CD4-positive, alpha-beta T cell treated with Interleukin-12 subunit alpha and Interleukin-12 subunit beta, for 1 hour (primary cell): ENCODE measurements around the gene TRIM2.
"Not testable (repeated sequence)": the region's sequence is repeated elsewhere in the genome, so short reads cannot be mapped to it uniquely, and the experiment has no call there.

ENCODE experiments used
- DNase-seq: peaks from one replicate; pipeline ENCODE4 v3.0.0-alpha.2; 2020

TRIM2 gene

DNA sequence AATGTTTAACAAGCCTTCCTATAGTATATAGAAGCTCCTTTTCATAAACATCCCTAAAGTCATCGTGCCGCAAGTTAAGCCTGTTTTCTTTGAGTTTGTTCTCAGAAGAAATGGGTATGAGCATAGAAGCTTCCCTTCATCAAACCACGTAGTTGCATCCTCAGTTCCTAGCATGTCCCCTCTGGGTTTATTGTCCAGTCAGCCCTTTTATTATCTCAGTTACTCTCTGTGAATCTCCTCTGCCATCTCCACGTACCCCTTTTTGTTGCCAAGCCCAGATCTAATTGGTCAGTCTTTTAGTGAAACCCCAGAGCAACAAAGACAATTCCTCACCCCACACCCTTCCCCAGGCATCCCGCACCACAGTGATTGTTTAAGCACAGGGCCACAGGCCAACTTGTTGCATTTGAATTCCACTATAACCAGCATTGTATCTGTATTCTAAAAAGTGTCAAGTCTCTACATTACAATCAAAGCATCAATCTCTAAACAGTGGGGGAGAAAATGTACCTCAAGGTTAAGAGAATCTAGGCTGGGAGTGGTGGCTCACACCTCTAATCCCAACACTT lies 12.4 kb upstream of the TRIM2 start:
- no peak for DNase-seq

DNA sequence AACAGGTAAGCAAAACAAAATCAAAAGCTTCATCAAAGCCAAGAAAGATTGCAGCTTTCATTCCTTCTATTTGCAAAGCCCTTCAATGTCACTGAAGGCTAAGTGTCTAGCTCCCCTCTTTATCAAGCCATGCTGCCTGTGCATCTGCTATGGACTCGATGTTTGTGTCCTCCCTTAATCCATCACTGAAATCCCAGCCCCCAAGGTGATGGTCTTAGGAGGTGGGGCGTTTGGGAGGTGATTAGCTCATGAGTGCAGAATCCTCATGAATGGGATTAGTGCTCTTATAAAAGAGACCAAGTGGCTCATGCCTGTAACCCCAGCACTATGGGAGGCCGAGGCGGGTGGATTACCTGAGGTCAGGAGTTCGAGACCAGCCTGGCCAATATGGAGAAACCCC lies 6.9 kb upstream of the TRIM2 start:
- no peak for DNase-seq

DNA sequence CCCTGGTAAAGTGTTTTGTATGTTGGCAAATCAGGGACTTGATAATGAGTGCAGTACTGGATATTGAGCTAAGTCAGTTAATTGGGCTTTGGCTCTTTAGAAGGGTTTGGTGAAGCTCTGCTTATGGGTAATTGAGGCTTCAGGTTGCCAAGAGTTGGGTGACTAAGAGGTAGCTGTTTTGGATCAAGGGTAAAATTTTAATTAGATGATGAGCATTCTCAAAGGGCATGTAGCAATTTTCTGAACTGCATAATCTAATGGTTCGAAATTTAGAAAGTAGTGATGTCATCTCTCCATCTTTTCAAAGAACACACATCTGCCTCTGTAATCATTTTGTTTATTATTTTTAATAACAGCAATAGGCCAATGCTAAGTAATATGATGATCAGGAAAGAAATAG lies 5.5 kb upstream of the TRIM2 start:
- DNase-seq, result no peak

DNA sequence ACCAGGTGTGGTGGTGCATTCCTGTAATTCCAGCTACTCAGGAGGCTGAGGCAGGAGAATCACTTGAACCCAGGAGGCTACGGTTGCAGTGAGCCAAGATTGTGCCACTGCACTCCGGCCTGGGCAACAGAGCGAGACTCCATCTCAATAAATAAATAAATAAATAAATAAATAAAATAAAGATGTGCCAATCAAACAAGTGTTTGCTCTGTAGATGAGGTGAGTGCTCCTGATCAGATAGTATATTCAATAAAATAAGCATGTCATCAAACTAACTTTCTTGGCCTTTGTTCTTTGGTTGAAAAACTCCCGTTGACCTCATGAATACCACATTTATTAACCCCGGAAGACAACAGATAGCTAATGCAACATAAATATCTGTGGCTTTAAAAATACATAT lies 497 bp upstream of the TRIM2 start:
- not testable (repeated sequence) for DNase-seq

DNA sequence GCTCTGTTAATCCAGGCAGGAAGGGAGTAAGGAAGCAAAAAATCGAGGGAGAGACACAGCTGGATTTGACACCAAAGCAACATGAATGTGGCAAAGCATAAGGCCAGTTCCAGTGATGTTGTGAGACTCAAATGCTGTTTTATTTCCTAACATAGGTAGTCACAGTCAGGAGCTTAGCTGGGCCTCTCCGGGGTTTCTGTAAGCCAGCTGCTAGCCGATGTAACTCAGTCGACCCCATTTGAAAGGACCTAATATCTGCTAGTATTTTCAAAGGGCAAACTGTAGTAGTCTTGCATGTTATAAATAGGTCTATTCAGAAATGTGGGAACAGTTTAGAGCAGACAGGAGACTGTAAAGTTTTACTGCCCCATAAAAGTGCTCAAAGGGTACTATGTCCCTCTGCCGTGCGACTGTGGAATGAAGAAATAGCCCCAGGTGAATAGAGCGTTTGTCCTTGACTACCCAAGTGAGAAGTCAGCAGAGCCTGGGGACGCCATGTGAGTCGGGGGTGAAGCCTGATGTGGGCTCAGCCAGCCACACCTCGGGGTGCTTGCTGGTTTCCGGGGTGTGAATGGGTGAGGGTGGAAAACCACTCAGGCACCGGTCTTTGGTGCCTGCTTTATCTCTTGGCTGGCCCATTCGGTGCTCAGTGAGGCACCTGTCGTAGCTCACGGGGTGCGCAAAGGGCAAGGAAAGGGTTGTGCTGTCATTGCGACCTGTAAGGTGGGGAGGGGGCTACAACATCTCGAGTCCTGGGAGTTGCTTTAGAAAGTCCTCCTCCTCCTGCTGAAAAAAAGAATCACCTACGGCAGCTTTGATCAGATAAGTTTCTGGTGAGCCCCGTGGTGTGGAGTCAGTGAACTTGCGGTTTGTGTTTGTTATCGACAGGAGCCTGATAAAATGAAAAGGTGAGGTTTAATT lies 745 bp downstream of the TRIM2 start:
- DNase-seq, result peak; percentile 48

DNA sequence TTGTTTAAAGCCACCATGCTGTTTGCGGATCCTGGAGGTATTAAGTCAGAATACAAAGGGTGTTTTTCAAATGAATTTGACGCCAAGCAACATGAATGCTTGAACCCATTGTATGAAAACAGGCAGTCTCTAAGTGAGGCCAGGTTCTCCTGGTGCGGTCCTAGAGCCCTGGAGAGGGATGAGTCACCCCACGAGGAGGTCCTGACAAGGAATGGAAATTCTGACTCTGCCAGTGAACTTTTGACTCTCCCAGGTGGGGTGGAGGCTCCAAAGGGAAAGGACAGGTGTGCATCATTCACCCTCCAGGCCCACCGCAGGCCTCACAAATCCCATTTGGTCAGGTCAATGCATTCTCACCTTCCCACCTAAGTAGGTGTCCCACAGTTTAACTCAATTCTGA lies 1.5 kb downstream of the TRIM2 start:
- DNase-seq, result no peak

DNA sequence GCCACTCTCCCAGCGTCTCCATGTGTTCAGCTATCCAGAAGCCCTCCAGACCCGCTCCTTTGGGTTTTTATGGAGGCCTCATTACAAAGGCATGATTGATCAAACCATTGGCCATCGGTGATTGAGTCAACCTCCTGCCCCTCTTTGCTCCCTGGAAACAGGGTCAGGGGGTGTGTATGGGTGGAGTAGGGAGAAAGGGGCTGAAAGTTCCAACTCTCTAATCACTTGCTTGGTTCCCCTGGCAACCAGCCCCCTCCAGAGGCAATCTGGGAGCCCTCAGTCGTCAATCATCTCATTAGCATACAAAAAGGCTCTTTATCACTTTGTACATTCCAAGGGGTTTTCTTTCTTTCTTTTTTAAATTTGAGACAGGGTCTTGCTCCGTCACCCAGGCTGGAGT lies 2.3 kb downstream of the TRIM2 start:
- DNase-seq, result no peak

DNA sequence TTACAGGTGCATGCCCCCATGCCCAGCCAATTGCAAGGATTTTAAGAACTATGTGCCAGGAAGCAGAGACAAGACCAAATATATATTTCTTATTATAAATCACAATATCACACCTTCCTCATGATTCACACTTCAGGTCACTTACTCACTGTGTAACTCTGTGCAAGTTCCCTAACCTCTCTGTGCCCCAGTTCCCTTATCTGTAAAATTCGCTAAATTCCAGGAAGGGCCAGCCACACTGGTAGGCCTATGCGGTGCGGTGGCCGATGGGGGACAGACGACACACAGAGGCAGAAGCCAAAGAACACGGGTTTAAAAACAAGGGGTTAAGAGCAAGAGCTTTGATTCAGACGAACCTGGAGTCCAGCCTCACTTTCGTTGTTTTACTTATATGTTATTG lies 2.8 kb downstream of the TRIM2 start:
- DNase-seq, result no peak

DNA sequence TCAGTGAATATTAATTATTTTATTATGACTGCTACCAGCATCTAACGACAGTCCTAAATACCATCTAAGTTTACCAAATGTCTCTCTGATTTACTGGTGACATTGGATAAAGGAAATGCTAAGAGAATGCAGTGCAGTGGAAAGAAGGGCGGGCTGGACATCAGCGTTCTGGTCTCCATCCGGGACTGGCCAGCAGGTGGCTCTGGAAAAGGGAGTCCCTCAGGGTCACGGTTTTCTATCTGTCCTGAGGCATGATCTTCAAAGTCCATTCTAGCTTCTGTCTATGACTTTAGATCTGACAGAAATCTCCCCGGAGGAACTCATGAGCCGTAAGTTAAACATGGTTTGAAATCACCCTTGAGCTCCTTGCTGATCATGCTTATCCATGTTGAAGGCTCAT lies 3.3 kb downstream of the TRIM2 start:
- no peak for DNase-seq

DNA sequence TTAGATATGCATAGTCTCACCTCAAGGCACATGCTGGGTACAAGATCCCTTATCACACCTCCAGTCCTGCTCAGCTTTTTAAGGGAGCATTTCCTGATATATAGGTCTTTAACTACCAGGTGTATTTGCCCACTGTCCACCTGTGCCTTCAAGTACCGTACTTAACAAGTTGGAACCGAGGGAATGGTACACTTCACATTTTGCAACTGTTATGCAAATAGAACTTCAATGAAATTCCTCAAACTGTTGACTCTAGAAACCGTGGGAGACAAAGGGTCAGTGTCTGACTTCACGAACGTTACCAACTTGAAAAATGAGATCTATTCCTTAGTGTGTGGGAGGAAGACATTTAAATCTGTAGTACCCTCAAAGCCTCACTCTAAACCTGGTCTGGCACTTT lies 5.2 kb downstream of the TRIM2 start:
- DNase-seq, result no peak

DNA sequence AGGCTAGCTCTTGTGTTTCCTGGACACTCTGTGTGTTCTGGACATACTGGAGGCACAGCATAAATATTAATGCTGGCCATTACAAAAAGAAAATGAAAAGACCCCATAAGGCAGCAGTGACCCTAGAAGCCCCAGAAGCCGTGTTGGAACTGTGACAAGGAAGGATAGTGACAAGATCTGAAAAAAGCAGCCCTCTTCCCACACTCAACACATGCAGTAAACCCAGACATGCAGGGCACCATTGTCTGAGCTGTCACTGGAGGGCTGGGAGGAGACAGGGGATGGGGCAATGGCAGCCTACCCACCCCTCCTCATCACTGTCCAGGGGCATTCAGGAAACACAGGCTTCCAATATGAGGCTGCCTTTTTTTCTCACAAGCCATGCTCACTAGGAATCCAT lies 6.5 kb downstream of the TRIM2 start:
- DNase-seq, result no peak

DNA sequence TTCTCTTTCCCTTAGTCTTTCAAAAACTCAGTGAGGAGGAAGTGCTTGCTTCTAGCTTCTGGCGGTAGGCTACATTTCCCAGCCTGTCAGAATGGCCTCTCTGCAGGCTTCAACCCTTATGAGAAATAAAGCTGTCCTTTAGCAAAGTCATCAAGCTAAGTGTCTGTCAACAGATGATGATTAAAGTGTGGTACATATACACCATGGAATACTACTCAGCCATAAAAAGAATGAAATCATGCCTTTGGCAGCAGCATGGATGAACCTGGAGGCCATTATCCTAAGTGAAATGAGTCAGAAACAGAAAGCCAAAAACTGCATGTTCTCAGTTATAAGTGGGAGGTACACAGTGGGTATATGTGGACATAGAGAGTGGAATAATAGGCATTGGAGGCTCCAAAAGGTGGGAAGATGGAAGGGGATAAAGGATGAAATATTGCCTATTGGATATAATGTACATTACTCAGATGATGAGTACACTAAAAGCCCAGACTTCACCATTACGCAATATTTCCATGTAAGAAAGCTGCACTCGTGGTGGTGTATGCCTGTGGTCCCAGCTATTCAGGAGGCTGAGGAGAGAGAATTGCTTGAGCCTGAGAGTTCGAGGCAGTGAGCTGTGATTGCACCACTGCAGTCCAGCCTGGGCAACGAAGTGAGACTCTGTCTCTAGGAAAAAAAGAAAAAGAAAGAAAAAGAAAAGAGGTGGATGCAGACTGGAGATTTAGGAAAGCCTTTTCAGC lies 7.9 kb downstream of the TRIM2 start:
- no peak for DNase-seq

DNA sequence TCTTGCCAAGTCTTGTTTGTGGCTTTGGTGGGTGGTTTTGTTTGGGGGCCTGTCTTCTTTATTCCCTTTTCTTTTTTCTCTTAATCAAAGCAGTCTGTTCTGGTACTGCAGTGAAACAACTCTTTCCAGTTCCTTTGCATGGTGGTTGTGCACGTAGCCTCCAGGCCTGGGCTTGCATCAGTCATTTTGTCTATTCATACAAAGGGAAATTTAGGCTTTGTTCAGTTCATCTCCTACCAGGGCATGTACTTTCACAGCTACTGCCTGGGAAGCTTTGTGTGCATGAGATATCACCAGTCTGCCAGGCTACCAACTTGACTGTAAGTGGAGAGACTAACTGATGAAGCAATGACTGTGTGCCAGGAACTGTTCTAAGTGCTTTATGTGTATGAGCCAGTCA lies 8.5 kb downstream of the TRIM2 start:
- DNase-seq, result no peak

DNA sequence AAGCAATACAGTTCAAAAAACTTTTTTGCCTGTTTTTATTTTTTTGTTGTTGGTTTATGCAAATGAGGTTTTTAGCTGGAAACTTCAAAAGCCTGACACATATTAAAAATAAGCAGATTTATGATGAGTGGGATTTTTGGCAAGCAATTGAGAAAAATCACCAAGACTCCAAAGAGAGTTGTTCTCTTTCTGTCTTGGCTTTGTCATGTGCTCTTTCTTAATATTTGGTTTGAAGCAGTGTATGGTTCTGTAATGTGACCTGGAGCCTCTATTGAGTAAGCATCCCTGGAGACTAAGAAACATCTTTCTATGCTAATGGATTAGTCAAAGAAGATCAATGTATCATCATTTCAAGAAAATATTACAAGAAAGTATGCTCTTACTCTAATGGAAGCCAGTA lies 11.7 kb downstream of the TRIM2 start:
- no peak for DNase-seq

DNA sequence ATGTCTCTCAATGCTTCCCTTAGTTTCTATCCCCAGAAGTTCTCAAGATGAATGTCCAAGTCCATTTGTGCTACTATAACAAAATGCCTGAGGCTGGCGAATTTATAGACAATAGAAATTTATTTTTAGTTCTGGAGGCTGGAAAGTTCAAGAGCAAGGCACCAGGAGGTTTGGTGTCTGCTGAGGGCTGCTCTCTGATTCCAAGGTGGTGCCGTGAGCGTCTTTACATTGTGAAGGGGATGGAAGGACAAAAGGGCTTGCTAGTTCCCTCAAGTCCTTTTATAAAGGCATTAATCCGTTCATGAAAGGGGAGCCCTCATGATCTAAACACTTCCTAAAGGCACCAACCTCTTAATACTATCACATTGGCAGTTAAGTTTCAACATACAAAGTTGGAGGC lies 12.3 kb downstream of the TRIM2 start:
- no peak for DNase-seq

DNA sequence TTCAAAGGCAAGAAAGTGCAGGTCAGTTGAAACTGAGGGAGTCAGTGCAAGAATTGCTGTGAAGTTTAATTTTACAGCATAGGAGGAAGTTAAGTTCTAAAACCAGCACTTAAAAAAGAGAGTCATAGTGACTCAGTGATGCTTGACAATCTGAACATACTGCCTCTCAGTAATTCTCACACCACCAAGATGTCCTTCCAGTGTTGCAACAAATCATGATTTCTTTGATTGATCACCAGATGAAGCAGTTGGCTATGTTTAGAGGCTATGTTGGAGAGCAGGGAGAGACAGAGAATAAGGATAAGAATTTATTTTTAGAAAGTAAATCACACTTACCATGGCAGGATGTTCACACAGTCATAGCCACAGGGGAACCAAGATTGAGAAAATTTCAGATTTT lies 13.2 kb downstream of the TRIM2 start:
- DNase-seq, result no peak

DNA sequence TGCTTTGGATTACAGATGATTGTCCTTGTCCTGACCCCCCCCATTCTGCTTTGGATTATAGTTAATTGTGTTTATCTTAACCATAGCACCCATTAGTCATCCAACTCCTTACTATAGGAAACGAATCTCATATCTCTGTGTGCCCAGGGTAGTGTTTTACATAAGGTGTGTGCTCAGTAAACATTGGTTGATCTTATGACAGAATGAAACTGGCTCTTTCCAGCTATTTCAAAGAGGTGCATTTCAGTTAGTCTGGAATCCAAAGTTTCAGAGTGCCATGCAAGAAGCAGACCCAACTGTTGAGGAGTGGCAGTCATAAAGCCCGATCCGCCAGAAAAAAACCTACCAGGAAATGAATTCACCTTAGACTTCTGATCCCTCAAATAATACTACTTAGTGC lies 14.7 kb downstream of the TRIM2 start:
- no peak for DNase-seq

DNA sequence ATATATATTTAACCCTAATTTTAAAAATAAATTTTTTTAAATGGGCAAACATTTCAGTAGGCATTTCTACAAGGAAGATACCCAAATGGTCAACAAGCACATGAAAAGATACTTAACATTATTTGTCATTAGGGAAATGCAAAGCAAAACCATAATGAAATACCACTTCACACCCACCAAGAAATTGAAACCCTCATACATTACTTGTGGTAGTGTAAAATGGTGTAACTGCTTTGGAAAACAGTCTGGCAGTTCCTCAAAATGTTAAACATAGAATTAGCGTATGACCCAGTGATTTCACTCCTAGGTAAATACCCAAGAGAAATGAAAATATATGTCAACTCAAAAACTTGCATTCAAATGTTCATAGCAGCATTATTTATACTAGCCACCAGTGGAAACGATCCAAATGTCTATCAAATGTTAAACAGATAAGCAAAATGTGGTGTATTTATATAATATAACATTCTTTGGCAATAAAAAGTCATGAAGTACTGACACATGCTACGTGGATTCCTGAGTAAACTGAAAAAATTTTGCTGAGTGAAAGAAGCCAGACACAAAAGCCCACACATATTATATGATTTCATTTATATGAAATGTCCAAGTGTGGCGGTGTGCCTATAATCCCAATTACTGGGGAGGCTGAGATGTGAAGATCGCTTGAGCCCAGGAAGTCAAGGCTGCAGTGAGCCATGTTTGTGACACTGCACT lies 16.6 kb downstream of the TRIM2 start:
- no peak for DNase-seq

DNA sequence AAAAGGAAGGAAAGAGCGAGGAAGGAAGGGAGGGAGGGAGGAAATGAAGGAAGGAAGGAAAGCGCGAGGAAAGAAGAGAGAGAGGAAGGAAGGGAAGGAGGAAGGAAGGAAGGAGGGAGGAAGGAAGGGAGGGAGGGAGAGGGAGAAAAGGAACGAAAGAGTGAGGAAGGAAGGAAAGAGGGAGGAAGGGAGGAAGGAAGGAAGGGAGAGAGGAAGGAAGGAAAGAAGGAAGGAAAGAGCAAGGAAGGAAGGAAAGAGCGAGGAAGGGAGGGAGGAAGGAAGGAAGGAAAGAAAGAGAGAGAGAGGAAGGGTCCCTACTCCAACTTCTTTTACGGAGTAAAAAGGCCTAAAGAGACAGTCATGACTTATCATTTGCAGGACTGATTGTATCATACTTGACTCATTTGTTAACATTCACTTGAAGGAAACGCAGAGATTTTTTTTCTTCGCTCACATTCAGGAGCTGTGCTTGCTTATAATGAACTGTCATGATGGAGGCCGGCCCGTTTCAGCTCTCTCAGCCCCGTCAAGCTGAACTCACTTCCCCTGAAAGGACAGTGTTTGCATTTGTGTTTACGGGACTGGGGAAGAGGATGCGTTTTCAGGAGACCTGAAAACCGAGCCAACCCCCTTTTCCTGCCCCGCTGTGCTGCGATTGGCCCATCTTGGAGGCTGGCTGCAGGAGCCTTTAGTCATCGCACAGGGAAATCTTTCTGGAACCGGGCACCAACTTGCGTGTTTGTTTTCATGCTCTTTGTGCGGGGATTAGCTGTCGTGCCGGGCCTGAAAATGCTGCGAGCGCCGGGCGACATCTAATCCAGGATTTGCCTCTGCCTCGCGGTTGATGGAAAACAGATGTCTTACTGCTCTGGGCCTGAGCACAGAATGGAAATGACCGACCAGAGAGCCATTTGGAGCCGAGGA lies 17.8 kb downstream of the TRIM2 start:
- DNase-seq, result peak; percentile 17

DNA sequence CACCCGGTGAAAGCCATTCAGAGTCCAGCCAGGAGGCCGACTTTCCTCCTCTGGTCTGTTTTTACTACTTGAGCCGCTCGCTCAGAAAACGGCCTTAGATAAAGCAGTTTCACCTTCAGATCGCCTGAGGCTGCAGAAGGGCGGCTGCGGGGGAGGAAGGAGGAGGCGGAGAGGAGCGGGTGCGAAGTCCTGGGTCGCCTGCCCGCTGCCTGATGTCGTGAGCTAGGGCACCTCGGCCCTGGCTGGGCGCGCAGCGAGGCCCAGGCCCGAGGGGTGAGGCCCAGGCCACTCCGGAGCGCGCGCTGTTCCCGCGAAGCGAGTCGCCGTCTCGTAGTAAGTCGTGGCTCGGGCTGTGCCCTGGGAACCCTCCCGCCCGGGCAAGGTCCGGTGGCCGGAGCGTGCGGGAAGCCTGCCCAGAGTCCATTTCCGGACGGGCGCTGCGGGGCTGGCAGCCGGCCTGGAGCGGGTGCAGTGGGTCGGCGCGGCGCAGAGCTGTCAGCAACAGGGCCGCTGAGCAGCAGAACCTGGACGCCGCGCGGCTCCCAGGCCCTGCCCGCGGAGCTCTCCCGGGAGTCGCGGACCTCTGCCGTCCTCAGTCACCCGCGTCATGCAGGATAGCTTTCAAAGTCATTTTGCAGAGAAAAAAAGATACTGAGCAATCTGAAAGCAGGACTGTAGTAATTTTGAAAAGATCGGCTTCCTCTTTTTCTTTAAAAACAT lies 18.6 kb downstream of the TRIM2 start:
- DNase-seq, result peak; percentile 17

DNA sequence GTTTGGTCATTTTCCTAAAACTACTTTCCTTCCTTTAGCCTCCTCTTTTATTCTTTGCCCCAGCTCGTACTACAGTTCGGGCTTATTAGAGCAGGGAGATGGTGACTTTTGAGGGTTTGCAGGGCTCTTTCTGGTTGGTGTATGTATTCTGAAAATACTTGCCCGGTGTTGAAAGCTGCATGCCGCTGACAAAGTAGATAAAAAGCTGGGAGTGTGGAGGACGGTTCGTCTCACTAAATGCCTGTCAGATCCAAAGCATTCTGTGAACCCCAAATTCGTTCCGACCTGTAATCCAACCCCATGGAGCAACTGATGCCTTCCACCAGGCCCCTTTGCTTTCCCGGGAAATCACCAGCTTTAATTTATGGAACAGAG lies 19.2 kb downstream of the TRIM2 start:
- no peak for DNase-seq

DNA sequence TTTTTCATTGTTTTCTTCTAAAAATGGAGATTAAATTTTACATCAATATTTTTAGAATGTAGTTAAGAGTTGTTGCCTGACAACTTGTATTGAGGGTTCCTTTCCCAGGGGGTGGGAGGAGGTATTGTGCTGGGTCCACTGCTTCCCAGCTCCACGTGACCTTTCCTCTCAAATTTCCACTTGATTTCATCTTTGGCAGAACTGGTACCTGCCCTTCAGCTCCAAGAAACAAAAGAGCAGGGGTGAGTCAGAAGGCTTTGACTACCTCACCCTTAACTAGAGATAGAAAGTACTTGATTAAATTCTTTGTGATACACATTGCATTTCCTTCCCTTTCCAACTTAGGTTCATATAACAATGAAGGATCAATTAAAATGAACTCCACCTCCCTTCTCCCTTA lies 19.7 kb downstream of the TRIM2 start:
- DNase-seq, result no peak
